HG02798 (cell line): ENCODE results near the gene DCUN1D4.
A peak's percentile ranks its signal among the peaks of the same experiment; 100 is the strongest.
"Not testable (repeated sequence)": the region's sequence is repeated elsewhere in the genome, so short reads cannot be mapped to it uniquely, and the experiment has no call there.

Experiments used
- ATAC-seq: cut with Tn5 transposase; IDR thresholded peaks from one replicate; pipeline ENCODE4 v1.9.1; 2021; ENCODE audit warnings: mild to moderate bottlenecking; ENCODE audit not compliant: unreplicated experiment, poor library complexity

Gene DCUN1D4

DNA sequence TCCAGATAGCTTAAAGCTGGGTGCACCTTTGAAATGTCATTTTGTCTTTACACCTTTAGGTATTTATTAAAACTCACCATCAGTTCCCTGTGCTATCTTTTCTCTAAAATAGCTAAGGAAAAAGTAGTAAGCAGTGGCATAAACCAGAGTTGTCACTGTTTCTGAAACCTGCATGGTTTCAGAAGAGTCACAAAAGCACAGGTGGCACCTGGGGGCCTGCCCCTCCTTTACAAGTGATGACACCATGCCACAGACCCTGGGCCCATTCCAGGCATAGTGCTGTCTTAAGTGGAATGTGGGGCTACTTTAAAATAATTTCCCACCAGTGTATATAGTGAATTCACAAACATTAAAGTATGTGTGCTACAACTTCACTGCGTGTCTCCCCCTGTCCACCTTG lies 47.8 kb downstream of the DCUN1D4 start:
- peak; percentile 69 for ATAC-seq

DNA sequence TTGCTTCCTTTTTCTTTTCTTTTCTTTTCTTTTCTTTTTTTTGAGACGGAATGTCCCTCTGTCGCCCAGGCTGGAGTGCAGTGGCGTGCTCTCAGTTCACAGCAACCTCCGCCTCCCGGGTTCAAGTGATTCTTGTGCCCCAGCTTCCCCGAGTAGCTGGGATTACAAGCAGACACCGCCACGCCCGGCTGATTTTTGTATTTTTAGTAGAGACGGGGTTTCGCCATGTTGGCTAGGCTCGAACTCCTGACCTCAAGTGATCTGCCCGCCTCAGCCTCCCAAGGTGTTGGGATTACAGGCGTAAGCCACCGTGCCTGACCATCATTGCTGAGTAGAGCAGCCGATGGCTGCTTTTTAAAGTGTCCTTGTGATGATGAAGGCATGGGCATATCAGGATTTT lies 50.4 kb downstream of the DCUN1D4 start:
- not testable (repeated sequence) for ATAC-seq

DNA sequence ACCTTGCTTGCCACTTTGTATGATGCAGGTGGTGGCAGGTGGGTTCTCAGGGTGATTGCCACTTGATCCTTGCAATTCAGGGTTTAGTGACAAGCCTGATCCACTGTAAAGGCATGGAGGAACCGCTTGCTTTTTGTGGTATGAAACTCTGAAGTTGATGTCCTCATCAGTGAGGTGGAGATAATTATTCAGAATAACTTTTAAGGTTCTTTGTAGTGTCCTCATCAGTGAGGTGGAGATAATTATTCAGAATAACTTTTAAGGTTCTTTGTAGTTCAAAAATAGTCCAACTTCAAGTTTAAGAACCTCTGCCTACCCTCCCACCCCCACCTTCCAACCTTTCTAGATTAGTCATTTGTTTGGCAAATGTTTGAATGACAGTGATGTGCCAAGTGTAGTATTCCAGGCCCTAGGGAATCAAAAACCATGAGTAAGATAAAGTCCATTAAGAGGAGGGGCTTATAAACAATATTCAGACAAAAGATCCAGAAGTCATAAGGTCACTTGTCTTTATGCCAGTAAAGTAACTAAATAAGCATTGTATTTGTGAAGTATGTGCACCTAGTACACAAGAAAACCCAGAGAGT lies 51.2 kb downstream of the DCUN1D4 start:
- ATAC-seq, result no peak

DNA sequence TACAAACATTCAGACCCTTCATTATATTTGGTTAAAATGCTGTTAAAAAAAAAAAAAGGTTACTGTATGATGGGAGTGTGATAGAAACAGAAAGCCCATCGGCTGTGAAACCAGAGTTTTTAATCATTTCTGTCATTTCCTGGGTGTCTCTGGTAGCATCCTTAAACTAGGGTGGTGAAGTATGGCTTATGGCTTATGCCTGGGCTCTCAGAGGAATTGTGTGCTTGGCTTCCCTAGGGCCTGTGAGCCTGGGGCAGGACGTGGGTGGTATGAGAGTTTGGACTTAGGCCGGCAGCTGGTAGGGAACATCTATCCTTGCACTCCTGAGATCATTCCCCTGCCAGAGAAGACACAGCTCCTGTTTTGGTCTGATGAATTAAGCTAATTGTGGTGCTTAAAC lies 52.2 kb downstream of the DCUN1D4 start:
- peak; percentile 28 for ATAC-seq

DNA sequence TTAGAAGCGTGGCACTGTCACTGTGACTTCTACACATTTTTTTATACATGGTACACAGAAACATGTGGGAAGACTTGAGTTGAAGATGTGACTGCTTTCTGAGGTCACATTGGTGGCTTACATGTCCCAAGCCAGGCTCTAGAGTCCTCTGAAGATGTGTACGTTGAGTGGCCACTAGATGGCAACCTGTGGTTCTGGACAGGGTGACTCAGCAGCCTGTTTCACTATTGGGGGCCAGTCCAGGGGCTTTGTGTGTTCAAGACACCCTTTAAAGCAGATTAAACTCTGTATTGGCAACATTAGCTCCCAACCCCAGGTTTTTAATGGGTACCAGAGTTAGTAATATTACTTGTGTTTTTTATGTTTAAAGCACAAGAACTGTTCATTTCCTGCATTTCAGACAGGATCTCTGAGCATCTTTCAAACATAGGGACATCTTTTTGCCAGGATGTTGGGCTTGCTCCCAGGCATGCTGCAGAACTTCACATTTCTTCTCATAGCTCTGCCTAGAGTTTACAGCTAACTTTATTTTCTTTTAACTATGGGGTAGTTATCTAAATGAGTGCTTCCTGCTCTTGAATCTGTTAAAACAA lies 53.0 kb downstream of the DCUN1D4 start:
- peak; percentile 99 for ATAC-seq

DNA sequence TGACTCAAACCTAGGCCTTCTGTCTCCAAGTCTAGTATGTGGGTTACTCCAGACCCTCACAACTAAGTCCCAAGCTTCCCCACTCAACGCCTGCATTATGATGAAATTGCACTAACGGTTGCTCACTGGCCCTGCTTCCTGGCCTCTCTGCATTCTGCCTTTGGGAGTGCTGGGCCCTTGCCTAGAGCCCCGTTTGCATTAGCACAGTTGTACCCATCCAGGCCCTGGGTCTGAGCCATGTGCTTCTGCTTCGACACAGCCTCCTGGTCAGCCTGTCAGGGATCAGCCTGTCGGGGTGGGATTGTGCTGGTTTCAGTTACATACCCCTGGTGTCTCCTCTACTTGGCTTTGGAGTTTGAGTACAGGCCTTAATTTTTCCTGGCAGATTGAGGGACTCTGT lies 58.4 kb downstream of the DCUN1D4 start:
- no peak for ATAC-seq

DNA sequence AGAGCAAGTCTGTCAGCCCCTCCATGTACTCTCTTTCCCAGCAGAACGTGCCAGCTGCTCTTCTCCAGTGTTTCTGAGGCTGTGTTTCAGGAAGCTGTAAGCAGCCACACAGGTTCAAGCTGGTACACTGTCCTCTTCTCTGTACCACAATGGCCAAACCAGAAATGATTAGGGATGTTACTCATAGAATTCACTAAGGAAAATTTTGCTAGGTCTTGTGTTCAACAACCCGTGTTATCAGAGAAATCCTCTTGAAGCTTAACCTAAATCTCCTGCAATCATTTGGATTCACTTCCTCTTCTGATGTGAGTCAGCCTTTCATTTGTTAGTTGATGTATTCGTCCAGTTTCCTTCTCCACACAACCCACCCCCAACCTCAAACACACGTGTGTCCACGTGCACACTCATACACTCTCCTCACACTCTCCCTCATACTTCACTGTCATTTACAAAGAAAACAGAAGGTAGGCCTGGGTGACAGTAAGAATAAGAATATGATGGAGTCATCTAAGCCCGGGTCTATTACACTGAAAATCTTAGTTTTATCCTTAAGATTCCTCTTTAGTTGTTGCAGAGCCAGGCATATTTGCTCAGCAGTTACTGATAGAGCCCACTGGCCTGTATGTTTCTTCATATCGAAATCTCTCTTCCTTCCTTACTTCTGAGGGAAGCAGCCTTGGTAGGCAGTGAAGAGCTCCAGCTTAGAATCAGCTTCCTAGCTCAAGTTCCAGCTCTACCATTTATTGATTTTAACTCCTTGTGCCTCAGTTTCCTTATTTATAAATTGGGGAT lies 63.4 kb downstream of the DCUN1D4 start:
- ATAC-seq, result peak; percentile 97

DNA sequence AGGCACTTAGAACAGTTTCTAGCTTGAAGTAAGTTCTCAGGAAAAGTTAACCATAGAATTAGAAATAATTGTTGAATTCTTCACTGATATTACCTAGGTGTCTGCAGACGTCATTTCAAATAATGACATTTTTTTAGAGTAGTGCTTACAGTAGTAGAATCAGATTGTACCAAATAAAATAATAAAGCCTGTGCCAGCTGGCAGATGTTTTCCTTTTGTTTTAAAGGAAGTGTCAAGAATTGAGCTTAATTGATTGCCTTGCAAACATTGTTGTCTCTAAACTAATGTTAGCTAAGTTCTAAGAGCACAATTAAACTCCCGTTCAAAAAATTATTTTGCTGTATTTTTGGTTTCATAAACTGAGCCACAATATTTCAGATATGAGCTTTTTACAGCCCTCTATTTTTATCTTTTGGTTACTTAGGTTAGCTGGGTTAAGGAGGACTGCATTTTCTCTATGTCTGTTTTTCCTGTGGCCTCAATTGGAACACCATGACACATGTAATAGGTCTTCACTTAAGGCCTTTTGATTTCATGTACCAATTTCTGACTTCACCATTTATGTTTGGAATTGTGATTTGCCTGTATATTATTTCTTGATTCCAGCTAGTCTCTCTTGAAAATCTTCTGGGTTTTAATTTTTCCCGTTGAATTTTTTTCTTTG lies 64.2 kb downstream of the DCUN1D4 start:
- no peak for ATAC-seq

DNA sequence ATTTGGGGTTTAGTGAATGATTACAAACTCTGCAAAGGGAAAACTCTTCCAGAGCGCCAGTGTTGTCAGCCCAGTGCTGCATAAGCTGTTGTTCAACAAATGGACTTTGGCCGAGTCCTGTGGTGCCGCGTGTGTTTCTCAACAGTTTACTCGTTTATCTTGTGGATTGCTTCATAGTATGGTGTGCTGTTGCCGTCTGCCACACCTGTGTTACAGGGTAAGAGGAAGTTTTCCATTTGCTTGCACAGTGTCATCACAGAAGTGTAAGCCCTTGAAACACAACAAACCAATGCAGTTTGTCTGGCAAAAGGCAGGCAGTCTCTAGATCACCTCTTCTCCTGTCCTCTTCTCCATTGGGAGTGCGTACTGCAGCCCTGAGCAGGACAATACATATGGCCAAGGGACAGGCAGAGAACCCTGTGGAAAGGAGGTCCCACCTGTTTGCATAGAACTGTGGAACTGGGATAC lies 66.3 kb downstream of the DCUN1D4 start:
- no peak for ATAC-seq

DNA sequence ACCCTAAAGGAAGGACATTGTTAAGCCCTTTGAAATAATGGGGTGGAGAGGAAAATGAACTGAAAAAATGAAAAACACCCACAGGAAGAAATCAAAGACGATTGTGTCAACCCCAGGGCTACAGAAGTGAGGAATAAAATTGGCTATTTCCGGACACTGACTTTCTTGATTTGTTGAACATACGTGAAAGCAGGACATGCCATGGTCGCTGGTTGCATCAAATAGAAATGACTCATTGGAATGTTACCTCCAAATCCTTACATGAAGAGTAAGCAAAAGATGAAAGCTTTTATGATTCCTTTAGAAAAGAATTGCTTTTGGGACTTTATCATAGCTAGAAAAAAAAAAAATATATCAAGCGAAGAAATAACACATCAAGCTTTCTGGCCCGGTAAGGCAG lies 75.3 kb downstream of the DCUN1D4 start:
- no peak for ATAC-seq

DNA sequence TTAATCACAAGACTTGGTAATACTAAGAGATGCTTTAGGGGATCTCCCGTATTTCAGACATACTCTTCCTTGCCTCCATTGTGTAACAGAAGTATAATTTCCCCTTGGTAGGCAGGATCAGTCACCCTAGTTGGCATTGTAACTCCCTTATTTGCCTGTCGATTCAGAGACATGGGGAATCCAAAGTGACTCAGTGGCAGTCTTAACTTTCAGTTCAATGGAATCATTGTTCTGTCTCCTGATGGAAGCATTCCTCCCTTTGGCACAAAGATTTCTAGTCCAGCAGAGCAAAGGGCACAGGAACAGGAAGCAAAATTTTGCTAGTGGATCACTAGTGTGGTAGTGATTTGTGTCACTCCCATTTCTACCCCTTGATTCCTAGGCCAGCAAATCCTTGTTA lies 80.4 kb downstream of the DCUN1D4 start:
- ATAC-seq, result no peak

DNA sequence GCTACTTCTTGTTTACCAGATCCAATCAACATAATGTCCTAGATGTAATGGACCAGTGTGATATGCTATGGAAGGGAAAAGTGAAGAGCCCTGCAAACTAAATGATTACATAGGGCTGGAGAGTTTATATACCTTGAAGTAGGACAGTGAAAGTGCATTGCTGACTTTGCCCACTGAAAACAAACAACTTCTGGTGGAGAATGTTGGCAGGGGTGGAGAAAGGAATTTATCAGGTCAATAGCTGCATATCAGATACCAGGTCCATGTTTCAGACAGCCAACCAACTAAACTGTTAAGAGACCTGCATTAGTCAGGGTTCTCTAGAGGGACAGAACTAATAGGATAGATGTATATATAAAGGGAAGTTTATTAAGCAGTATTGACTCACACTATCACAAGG lies 82.4 kb downstream of the DCUN1D4 start:
- no peak for ATAC-seq

DNA sequence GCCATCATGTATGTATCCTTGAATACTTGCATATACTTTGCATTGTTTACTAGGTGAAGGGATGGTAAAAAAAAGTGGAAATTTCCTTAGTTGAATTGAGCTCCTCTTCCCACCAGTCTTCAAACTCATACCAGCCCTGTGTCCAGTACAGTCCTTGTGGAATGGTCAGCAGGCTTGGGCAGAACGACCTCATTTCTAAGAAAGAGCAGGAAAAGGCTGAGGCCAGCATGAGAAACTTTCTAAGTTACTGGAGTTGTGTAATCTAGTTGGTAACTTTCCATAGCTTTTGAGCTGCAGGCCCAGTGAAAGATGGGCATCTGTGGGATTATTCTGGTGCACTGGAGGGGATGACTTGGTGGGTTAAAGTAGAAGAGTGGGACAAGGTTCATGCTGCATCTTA lies 87.6 kb downstream of the DCUN1D4 start:
- no peak for ATAC-seq

DNA sequence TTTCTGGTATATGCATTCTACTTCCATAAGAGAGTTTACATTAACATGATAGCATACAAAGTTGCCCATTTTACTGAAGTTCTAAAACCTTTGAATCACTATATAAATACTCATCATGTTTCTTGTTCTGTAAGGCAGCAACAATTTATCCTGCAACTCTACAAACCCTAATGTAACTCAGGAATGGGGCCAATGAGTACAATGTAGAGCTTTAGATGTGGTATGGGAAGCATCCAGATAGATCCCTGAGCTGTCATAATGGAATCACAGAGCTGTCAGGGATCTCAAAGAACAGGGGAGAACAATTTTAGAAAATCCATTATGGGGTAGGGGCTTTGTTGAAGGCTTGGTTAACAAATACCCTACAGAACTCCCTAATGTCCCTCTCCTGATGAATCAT lies 88.5 kb downstream of the DCUN1D4 start:
- ATAC-seq, result no peak

DNA sequence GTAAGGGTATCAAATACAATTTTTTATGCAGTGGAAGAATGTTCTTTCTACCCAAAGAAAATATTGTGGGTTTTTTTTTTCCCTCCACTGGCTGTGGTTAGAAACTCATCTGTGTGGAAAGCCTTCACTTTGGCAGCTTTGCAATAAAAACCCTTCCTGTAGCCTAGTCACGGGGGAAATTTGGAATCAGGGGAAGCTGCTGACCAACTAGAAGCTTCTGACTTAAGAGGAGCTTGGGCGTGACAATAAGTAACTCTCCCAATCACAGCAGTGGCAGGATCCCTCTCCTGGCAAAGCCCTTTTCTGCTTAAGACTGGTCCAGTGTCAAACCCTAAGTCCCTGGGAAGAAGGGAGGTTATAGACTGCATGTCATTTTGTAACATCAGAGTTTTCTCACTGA lies 89.3 kb downstream of the DCUN1D4 start:
- ATAC-seq, result no peak

DNA sequence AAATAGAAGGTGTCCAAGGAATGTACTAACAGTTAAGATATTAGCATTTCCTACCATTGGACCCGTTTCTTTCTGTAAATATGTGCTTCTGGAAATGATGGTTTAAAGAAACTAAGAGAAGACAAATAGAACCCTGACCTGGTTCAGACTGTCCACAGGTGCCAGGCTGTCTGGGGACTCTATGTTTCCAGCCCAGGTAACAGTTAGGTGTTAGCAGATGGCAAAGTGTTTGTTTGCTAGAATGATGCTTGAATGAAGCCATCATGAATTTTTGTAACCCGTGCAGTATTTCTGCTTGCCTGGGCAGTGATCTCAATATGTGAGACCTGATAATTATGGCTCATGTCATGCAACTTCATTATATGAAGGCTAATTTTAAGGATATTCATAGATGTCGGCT lies 89.7 kb downstream of the DCUN1D4 start:
- ATAC-seq, result no peak

DNA sequence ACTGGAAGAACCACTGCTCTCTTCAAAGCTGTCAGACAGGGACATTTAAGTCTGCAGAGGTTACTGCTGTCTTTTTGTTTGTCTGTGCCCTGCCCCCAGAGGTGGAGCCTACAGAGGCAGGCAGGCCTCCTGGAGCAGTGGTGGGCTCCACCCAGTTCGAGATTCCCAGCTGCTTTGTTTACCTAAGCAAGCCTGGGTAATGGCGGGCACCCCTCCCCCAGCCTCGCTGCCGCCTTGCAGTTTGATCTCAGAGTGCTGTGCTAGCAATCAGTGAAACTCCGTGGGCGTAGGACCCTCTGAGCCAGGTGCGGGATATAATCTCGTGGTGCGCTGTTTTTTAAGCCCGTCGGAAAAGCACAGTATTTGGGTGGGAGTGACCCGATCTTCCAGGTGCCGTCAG lies 97.5 kb downstream of the DCUN1D4 start:
- not testable (repeated sequence) for ATAC-seq

DNA sequence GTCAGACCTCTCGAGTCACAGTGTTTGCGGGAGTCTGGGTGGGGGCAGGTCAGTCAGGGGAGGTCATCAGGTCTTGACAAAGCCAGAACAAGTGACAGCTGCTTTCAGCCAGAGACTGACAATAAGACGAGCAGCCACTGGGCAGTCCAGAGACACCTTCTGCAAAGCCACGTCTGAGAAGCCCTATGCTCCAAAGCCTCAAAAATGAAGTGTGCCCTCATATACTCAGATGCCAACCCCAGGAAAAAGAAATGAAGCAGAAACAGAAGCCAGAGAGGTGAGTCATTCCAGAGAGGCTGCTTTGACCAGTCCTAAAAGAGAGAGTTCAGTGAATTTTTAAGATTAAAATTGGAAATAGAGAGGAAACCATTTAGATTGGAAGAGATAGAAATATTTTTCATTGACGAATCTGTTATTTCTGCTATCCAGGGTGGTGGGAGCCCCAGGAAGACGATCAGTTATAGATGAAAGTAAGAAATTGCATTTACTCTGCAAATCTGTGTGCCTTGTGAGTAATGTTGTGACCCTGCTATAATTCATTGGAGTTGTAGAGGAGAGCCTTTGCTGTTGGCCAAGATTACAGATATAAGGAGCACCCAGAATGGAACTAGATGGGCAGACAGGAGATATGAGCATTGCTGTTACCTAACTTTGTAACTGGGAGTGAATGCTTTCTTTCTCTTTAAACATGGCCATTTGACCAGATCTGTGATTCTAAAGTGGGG lies 99.3 kb downstream of the DCUN1D4 start:
- no peak for ATAC-seq

DNA sequence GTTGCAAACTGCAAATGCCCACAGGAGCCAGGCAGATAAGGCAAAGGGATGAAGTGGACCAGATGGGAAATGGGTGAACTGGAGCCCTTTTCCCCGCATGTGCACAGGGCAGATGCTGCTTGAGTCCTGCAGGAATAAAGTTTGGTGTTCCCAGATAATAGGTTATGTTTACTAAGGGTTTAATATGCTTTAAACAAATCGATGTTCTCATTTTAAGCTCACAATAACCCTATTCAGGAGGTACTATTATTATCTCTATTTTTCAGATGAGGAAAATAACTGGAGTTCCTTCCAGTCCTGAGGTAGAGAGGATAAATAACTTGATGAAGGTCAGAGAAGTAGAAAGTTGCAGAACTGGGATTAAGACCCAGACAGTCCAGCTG lies 99.9 kb downstream of the DCUN1D4 start:
- no peak for ATAC-seq

DNA sequence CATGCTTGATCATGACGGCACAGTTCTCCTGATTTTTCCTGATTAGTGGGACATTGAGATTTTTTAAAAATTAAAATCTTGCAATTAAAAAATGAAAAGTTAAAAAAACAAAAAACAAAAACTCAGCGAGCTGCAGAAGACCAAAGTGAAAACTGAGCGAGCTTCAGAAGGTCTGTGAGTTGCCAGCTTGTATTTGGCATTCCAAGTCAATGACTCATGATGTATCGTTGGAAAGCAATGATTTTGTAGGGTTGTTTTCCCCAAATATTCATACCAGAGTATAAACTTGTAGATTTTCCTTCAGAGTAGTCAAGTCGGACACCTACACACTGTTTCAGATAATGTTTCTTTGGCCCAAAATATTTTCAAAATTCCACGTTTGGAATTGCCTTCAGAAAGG lies 100.3 kb downstream of the DCUN1D4 start:
- ATAC-seq, result no peak
